Hepatocyte (in vitro differentiated cells): ENCODE results near the gene KIRREL3.

Source experiments
- EZH2 ChIP-seq: fragments of 200-600 bp; sonication (generic); IDR thresholded peaks from 2 replicates; pipeline ENCODE4 v1.6.1; 2016; ENCODE audit warnings: antibody characterized with exemption, mild to moderate bottlenecking, borderline replicate concordance
- EZH2phosphoT487 ChIP-seq: fragments of 200-600 bp; sonication (generic); IDR thresholded peaks from one replicate; pipeline ENCODE4 v1.6.1; 2018; ENCODE audit warnings: antibody characterized with exemption, mild to moderate bottlenecking, low read depth, moderate library complexity; ENCODE audit not compliant: unreplicated experiment, severe bottlenecking
- TF ChIP-seq, protein P1 (sequence below): fragments of 200-600 bp; sonication (generic); IDR thresholded peaks from 2 replicates; pipeline ENCODE4 v1.5.1; 2016; ENCODE audit warnings: antibody characterized with exemption, mild to moderate bottlenecking; ENCODE audit not compliant: poor library complexity

DNA sequence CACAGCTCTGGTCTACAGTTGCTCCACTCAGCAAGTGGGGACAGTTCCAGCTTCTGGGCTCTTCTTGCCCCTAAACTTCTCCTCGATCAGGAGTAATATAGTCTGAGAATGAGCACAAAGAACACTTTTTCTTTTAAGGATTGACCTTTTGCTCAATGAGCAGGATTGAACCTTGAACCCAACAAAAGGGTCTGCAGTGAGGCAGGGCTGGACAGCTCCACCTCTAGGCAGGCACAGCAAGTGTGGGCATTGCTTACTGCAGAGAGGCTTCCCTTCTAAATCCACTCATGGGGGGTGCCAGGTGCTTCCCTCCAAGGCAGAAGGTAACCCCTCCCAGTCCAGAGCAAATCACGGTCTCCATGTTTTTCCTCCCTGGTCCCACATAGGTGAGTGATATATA, 365.6 kb downstream of the KIRREL3 start:
- TF ChIP-seq, protein P1, sequence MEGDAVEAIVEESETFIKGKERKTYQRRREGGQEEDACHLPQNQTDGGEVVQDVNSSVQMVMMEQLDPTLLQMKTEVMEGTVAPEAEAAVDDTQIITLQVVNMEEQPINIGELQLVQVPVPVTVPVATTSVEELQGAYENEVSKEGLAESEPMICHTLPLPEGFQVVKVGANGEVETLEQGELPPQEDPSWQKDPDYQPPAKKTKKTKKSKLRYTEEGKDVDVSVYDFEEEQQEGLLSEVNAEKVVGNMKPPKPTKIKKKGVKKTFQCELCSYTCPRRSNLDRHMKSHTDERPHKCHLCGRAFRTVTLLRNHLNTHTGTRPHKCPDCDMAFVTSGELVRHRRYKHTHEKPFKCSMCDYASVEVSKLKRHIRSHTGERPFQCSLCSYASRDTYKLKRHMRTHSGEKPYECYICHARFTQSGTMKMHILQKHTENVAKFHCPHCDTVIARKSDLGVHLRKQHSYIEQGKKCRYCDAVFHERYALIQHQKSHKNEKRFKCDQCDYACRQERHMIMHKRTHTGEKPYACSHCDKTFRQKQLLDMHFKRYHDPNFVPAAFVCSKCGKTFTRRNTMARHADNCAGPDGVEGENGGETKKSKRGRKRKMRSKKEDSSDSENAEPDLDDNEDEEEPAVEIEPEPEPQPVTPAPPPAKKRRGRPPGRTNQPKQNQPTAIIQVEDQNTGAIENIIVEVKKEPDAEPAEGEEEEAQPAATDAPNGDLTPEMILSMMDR: no peak
- TF ChIP-seq EZH2phosphoT487 (no peak), EZH2 (no peak)
